Upper lobe of left lung (tissue), 6 donors: ENCODE measurements around the gene CLUH. TPM values are rescaled to one million over a fixed set of nuclear protein-coding genes. Genes with fewer than 3 reads are reported as not detected.

ENCODE experiments used
- ATAC-seq, 2 donors: fragments of 200-7000 bp; cut with Tn5 transposase; one replicate each; pipeline ENCODE4 v1.9.1; 2022; ENCODE audit warnings: mild to moderate bottlenecking in 2 of 2, moderate library complexity in 2 of 2; ENCODE audit not compliant: low FRiP score in 2 of 2
- DNase-seq, 2 donors: peaks; one replicate each; pipeline ENCODE4 v3.0.0-alpha.2; 2019 to 2020
- H3K27ac ChIP-seq, 4 donors: fragments of 200-600 bp; sonication (generic); one replicate each; pipeline ENCODE4 v1.5.1; 2016 to 2019
- H3K27me3 ChIP-seq, 4 donors: fragments of 200-600 bp; sonication (generic); one replicate each; pipeline ENCODE4 v1.5.1; 2017 to 2019
- H3K36me3 ChIP-seq, 4 donors: fragments of 200-600 bp; sonication (generic); one replicate each; pipeline ENCODE4 v1.5.1; 2016 to 2019
- H3K4me1 ChIP-seq, 4 donors: fragments of 200-600 bp; sonication (generic); one replicate each; pipeline ENCODE4 v1.5.1; 2018 to 2019
- H3K4me3 ChIP-seq, 4 donors: fragments of 200-600 bp; sonication (generic); one replicate each; pipeline ENCODE4 v1.5.1; 2017 to 2019; ENCODE audit warnings: mild to moderate bottlenecking in 2 of 4, moderate library complexity in 1 of 4
- H3K9me3 ChIP-seq, 4 donors: fragments of 200-600 bp; sonication (generic); one replicate each; pipeline ENCODE4 v1.5.1; 2018 to 2019
- EP300 ChIP-seq, 4 donors: sonication (generic); formaldehyde crosslinking; IDR thresholded peaks; one replicate each; pipeline ENCODE4 v1.5.1; 2017; ENCODE audit warnings: antibody characterized with exemption in 4 of 4, control low read depth in 2 of 4
- POLR2A ChIP-seq, 4 donors: fragments of 450-650 bp; IDR thresholded peaks; one replicate each; pipeline ENCODE4 v1.5.1; 2016 to 2017; ENCODE audit warnings: antibody characterized with exemption in 4 of 4, mild to moderate bottlenecking in 2 of 4
- POLR2AphosphoS5 ChIP-seq, 2 donors: sonication (generic); formaldehyde crosslinking; IDR thresholded peaks; one replicate each; pipeline ENCODE4 v1.5.1; 2017; ENCODE audit warnings: antibody characterized with exemption in 2 of 2
- WGBS, 2 donors: methylation state at CpG; one replicate each; pipeline ENCODE4 v1.1.5; 2017 to 2018; 5-methylcytosine and 5-hydroxymethylcytosine counted together
- total RNA-seq, 6 donors: library from RNA; depleted of rRNA in 4 of 6; stranded (reverse); fragments of >200 nt in 4 of 6; gene quantifications; one replicate each; pipeline versions ENCODE4 v1.1.0 to v1.2.1, GENCODE V29; 2016 to 2021
- TF ChIP-seq, protein P1 (sequence below), 6 experiments: fragments of 450-650 bp in 4 of 6; fragments of 200-600 bp in 2 of 6; sonication (generic) in 2 of 6; IDR thresholded peaks; one replicate each; pipeline ENCODE4 v1.5.1; 2016 to 2019; ENCODE audit warnings: antibody characterized with exemption in 6 of 6
- donor health status: DM: no; HTN: no; CAD: no; lungs with moderate emphysema.
- donor health status: DM: no; HTN: yes; CAD: no; lungs with severe emphysema.

CLUH gene
- total RNA-seq, 6 donors from 2014 or later: 47.9 to 137 (median 87.2) TPM

DNA sequence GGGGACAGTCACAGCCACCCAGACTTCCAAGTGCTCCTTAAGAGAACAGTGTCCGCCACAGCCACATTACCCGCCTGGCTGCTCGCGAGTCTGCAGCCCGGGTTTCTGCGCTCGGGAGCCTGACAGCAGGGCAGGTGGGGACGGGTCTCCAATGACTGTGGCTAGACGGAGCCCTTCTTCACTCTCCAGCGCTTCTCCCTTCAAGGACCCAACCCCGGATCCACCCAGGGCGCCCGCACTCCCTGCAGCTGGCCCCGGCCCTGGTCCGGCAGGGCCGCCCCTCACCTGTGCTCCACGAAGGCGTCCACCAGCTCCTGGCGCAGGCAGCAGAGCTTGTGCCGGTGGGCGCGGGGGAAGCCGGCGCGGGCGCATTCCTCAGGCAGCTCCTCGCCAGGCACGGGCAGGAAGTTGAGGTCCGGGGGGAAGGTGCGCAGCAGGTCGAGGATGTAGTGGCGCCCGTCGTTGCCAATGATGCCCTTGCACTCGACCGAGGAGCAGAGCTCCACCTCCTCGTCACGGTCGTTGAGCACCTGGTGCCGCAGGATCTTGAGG is 13.9 kb downstream of the CLUH start:
- no peaks in the 10 kb centered on the region for H3K4me1 ChIP-seq
- DNase-seq: peak; percentile 15 to 77
- H3K27ac ChIP-seq: no peak overlapping the region
- TF ChIP-seq, protein P1, sequence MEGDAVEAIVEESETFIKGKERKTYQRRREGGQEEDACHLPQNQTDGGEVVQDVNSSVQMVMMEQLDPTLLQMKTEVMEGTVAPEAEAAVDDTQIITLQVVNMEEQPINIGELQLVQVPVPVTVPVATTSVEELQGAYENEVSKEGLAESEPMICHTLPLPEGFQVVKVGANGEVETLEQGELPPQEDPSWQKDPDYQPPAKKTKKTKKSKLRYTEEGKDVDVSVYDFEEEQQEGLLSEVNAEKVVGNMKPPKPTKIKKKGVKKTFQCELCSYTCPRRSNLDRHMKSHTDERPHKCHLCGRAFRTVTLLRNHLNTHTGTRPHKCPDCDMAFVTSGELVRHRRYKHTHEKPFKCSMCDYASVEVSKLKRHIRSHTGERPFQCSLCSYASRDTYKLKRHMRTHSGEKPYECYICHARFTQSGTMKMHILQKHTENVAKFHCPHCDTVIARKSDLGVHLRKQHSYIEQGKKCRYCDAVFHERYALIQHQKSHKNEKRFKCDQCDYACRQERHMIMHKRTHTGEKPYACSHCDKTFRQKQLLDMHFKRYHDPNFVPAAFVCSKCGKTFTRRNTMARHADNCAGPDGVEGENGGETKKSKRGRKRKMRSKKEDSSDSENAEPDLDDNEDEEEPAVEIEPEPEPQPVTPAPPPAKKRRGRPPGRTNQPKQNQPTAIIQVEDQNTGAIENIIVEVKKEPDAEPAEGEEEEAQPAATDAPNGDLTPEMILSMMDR (IDR thresholded peaks at IDR 0.05): no peak
- no peak for TF ChIP-seq POLR2AphosphoS5 (IDR thresholded peaks at IDR 0.05)
- TF ChIP-seq POLR2A (IDR thresholded peaks at IDR 0.05): no peak
- no peak for TF ChIP-seq EP300 (IDR thresholded peaks at IDR 0.05)
- peaks cover 40 to 96% (median 85%) of the 10 kb centered on the region in 4 donors for H3K36me3 ChIP-seq
- H3K4me3 ChIP-seq: no peak overlapping the region
- no peak for ATAC-seq
- H3K9me3 ChIP-seq: no peaks in the 10 kb centered on the region
- no peaks in the 10 kb centered on the region for H3K27me3 ChIP-seq
- 95 to 96% methylated on average over 16 to 38 of the region's 40 CpGs for WGBS, 2 donors

DNA sequence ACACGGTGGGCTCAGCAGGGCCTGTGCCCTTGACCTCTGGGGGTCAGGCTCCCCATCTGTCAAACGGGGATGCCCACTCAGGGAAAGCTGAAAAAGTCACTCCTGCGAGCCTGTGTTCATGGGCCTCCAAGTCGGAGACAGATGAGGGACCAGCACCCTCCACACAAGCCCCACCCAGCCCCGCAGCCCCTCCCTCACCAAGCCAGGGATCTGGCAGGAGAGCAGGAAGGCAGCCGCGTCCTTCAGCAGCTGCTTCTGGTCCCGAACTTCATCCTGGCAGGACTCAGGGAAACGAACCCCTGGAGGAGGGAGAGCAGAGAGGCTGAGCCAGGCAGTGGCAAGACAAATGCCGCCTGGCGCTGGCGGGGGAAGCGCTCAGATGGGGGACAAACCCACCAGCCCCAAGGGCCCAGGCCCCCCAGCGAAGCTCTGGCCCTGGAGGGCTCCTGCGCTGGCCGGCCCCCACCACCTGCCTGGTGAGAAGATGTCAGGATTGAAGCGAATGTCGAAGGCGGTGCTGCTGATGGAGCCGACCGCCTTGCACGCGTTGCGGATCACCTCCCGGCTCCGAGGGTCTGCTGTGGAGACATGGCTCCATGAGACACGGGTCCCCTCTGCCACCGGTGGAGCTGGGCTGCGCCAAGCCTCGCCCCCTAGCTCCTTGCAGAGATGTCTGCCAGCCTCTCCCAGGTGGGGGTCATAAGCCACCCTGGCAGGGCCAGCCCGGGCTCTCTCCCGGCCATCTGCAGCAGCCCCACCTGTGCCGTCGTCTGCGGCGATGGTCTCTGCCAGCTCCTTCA is 15.4 kb downstream of the CLUH start:
- no peak for ATAC-seq
- Histone ChIP-seq H3K36me3 (peaks cover 36 to 95% (median 85%) of the 10 kb centered on the region in 4 donors), H3K4me3 (no peak overlapping the region), H3K27me3 (no peaks in the 10 kb centered on the region), H3K4me1 (no peaks in the 10 kb centered on the region), H3K9me3 (no peaks in the 10 kb centered on the region), H3K27ac (no peak overlapping the region)
- WGBS, 2 donors: 95% methylated on average over 10 to 24 of the region's 36 CpGs
- TF ChIP-seq POLR2A (IDR thresholded peaks at IDR 0.05) (no peak), POLR2AphosphoS5 (IDR thresholded peaks at IDR 0.05) (no peak), EP300 (IDR thresholded peaks at IDR 0.05) (no peak)
- TF ChIP-seq, protein P1 (IDR thresholded peaks at IDR 0.05): no peak
- peak; percentile 20 to 78 for DNase-seq

DNA sequence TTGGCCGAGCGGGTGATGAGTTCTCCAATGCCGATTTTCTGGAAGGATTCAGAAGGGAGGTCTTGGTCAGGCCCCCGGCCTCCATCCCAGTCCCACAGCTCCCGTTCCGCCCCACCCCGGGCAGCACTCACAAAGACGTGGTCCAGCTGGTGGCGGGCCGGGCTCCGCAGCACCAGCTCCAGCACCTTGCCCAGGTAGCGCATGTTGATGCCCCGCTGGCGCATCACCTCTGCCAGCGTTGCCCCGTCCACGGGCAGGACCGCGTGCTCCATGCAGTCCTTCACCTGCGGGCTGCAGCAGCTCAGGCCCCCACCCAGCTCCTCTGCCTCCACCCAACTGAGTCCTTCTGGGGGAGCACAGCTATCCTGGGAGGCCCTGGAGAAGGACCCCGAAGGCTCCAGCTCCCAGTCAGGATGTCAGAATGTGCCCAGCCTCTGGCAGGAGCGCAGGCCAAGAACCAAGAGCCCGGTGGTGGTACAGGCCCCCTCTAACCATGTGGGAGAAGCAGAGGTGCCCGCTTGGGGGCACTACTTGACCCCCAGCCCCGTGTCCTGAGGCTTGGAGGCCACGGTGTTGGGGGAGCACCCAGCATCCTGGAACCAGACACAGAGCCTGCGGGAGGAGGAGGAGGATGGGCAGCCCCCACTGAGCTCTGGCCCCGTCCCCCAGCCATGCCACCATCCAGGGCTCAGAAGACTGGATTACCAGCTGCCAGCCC is 16.2 kb downstream of the CLUH start:
- TF ChIP-seq EP300 (IDR thresholded peaks at IDR 0.05): no peak
- TF ChIP-seq, protein P1 (IDR thresholded peaks at IDR 0.05): no peak
- TF ChIP-seq POLR2AphosphoS5 (IDR thresholded peaks at IDR 0.05): no peak
- no peak for TF ChIP-seq POLR2A (IDR thresholded peaks at IDR 0.05)
- Histone ChIP-seq H3K9me3 (no peaks in the 10 kb centered on the region), H3K4me1 (peaks cover 0 to under 1% (median 0%) of the 10 kb centered on the region in 4 donors), H3K27ac (no peak overlapping the region), H3K27me3 (no peaks in the 10 kb centered on the region), H3K4me3 (no peak overlapping the region), H3K36me3 (peaks cover 30 to 95% (median 83%) of the 10 kb centered on the region in 4 donors)
- DNase-seq (peak in 1 of 2 donors; percentile 83), ATAC-seq (no peak)
- 92 to 100% methylated on average over 1 to 28 of the region's 28 CpGs for WGBS, 2 donors

DNA sequence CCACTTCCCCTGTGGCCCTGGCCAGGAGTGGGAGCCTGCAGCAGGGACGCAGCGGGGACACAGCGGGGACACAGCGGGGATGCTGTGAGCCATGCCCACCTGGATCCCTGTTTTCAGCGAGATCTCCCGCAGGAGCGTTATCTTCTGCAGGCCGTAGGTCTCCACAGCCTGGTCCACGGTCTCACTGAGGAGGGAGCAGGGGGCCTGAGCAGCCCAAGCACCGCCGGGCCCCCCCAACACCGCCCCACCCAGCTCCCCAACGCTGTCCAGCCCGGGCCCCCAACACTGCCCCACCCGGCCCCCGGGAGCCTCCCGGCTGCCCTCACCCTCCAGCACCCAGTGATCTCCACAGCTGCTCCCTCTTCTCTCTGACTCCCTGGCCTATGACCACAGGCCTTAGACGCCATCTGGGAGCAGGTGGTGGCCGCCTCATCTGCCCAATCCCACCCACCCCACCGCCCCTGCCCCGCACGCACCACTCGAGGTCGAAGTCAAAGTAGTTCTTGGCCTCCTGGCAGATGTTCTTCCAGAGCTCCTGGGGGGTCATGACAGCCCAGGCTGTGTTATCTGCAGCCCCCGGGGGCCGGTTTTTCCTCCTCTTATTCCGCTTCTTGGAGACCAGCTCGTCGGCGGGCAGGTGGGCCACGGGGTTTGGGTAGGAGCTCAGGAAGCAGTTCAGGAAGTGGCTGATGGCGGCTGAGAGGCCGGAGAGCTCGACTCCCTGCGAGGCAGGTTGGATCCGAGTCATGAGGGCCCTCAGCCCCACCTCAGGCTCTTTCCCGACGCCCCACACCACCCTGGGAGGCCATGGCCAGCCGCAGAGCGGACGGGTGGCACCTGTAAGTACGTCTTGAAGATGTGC is 17.0 kb downstream of the CLUH start:
- WGBS, 2 donors: 92 to 97% methylated on average over 21 to 35 of the region's 42 CpGs
- no peak for ATAC-seq
- no peak for TF ChIP-seq POLR2AphosphoS5 (IDR thresholded peaks at IDR 0.05)
- no peak for TF ChIP-seq POLR2A (IDR thresholded peaks at IDR 0.05)
- no peak for TF ChIP-seq EP300 (IDR thresholded peaks at IDR 0.05)
- TF ChIP-seq, protein P1 (IDR thresholded peaks at IDR 0.05): no peak
- Histone ChIP-seq H3K9me3 (no peaks in the 10 kb centered on the region), H3K27me3 (no peaks in the 10 kb centered on the region), H3K4me1 (peaks cover 2 to 9% (median 4%) of the 10 kb centered on the region in 4 donors), H3K36me3 (peaks cover 25 to 92% (median 80%) of the 10 kb centered on the region in 4 donors), H3K27ac (no peak overlapping the region), H3K4me3 (no peak overlapping the region)
- peak; percentile 15 to 63 for DNase-seq
